Fibroblast of skin of left biceps (primary cell): Measurements from ENCODE around the gene FAM3A.

ENCODE experiments used
- DNase-seq, 2 experiments: peaks; one replicate each; pipeline ENCODE4 v3.0.0-alpha.2; 2013; ENCODE audit warnings: low read depth in 2 of 2

The FAM3A gene

GRCh38 chrX:154534526-154535322 lies 18.7 kb upstream of the FAM3A start:
- peak; percentile 33 to 47 for DNase-seq

GRCh38 chrX:154532690-154533089 lies 16.7 kb upstream of the FAM3A start:
- DNase-seq, result no peak

- no peak for DNase-seq
These were observed 15.6 kb upstream of the FAM3A start for GRCh38 chrX:154531626-154532025.

GRCh38 chrX:154530286-154530685 lies 14.3 kb upstream of the FAM3A start:
- no peak for DNase-seq

- no peak for DNase-seq
These were observed 13.2 kb upstream of the FAM3A start for GRCh38 chrX:154529206-154529612.

GRCh38 chrX:154526901-154527675 lies 11.1 kb upstream of the FAM3A start:
- peak; percentile 40 to 42 for DNase-seq

- DNase-seq, result no peak
These were observed 9.8 kb upstream of the FAM3A start for GRCh38 chrX:154525606-154526490.

GRCh38 chrX:154519389-154519788 lies 3.4 kb upstream of the FAM3A start:
- no peak for DNase-seq

- no peak for DNase-seq
These were observed 1.2 kb upstream of the FAM3A start for GRCh38 chrX:154517101-154517781.

GRCh38 chrX:154516656-154517100 lies 646 bp upstream of the FAM3A start:
- peak in 1 of 2 experiments; percentile 5 for DNase-seq

- DNase-seq, result no peak
These were observed 704 bp downstream of the FAM3A start for GRCh38 chrX:154515090-154515965.

GRCh38 chrX:154513716-154514115 lies 2.3 kb downstream of the FAM3A start:
- DNase-seq, result no peak

GRCh38 chrX:154512879-154513553 lies 3.0 kb downstream of the FAM3A start:
- DNase-seq, result no peak

- DNase-seq, result no peak
These were observed 4.3 kb downstream of the FAM3A start for GRCh38 chrX:154511761-154512160.

GRCh38 chrX:154509455-154509854 lies 6.6 kb downstream of the FAM3A start:
- DNase-seq, result no peak

GRCh38 chrX:154508384-154508745 lies 7.7 kb downstream of the FAM3A start:
- no peak for DNase-seq

- DNase-seq, result no peak
These were observed 8.2 kb downstream of the FAM3A start for GRCh38 chrX:154507673-154508383.

GRCh38 chrX:154506483-154507332 lies 9.3 kb downstream of the FAM3A start:
- DNase-seq, result no peak
